Mesothelial cell of epicardium (in vitro differentiated cells): ENCODE data around the gene DENND1A. TPM values are rescaled to one million over a fixed set of nuclear protein-coding genes. Genes with fewer than 3 reads are reported as not detected.

Source experiments
- DNase-seq, 2 experiments: peaks; one replicate each; pipeline ENCODE4 v3.0.0; 2021; ENCODE audit warnings: low spot score in 2 of 2; ENCODE audit not compliant: unreplicated experiment in 2 of 2
- H3K27ac Mint-ChIP-seq: 2 replicates; pipeline ENCODE4 v1.8.0; 2021; ENCODE audit warnings: mixed read lengths
- H3K27me3 Mint-ChIP-seq: 2 replicates; pipeline ENCODE4 v1.8.0; 2021; ENCODE audit warnings: low read depth, mixed read lengths
- H3K36me3 Mint-ChIP-seq: 2 replicates; pipeline ENCODE4 v1.8.0; 2021; ENCODE audit warnings: mixed read lengths
- H3K4me1 Mint-ChIP-seq: 2 replicates; pipeline ENCODE4 v1.8.0; 2021; ENCODE audit warnings: mixed read lengths
- H3K4me3 Mint-ChIP-seq: 2 replicates; pipeline ENCODE4 v1.8.0; 2021; ENCODE audit warnings: mild to moderate bottlenecking, moderate library complexity, mixed read lengths
- H3K9me3 Mint-ChIP-seq: 2 replicates; pipeline ENCODE4 v1.8.0; 2021; ENCODE audit warnings: mixed read lengths
- CTCF ChIP-seq: fragments of 200-600 bp; sonication (generic); IDR thresholded peaks from one replicate; pipeline ENCODE4 v1.5.0; 2021; ENCODE audit warnings: antibody characterized with exemption; ENCODE audit not compliant: unreplicated experiment
- total RNA-seq: library from RNA; stranded (reverse); gene quantifications from 3 replicates; pipeline ENCODE4 v1.2.1, GENCODE V29; 2021

The DENND1A gene
- total RNA-seq, 1 donor from 2014 or later = 23.4 TPM

GRCh38 chr9:123527981-123528380 is 401.9 kb downstream of the DENND1A start:
- Mint-ChIP-seq H3K36me3 (peaks cover 7% of the 10 kb centered on the region), H3K27ac (no peak overlapping the region), H3K4me1 (no peaks in the 10 kb centered on the region), H3K9me3 (peaks cover 15% of the 10 kb centered on the region), H3K4me3 (no peak overlapping the region), H3K27me3 (no peaks in the 10 kb centered on the region)
- TF ChIP-seq CTCF = no peak
- no peak for DNase-seq

GRCh38 chr9:123525957-123526356 is 404.0 kb downstream of the DENND1A start:
- no peak overlapping the region for H3K4me3 Mint-ChIP-seq
- no peak for DNase-seq

GRCh38 chr9:123525424-123525823 is 404.5 kb downstream of the DENND1A start:
- peaks cover 11% of the 10 kb centered on the region for H3K9me3 Mint-ChIP-seq
- no peak overlapping the region for H3K4me3 Mint-ChIP-seq
- H3K27ac Mint-ChIP-seq = no peak overlapping the region
- peaks cover 5% of the 10 kb centered on the region for H3K36me3 Mint-ChIP-seq
- no peaks in the 10 kb centered on the region for H3K4me1 Mint-ChIP-seq
- H3K27me3 Mint-ChIP-seq = no peaks in the 10 kb centered on the region
- no peak for DNase-seq
- TF ChIP-seq CTCF = no peak

More at GRCh38 chr9:123525957-123526356, 404.0 kb downstream of the DENND1A start:
- Mint-ChIP-seq H3K36me3 (peaks cover 5% of the 10 kb centered on the region), H3K27me3 (no peaks in the 10 kb centered on the region), H3K4me1 (no peaks in the 10 kb centered on the region), H3K27ac (no peak overlapping the region), H3K9me3 (peaks cover 11% of the 10 kb centered on the region)
- no peak for TF ChIP-seq CTCF

- Mint-ChIP-seq H3K9me3 (peaks cover 6% of the 10 kb centered on the region), H3K27ac (no peak overlapping the region), H3K36me3 (peaks cover 1% of the 10 kb centered on the region), H3K4me1 (no peaks in the 10 kb centered on the region), H3K4me3 (no peak overlapping the region), H3K27me3 (no peaks in the 10 kb centered on the region)
- no peak for TF ChIP-seq CTCF
- no peak for DNase-seq
Measured at GRCh38 chr9:123524866-123525265, 405.1 kb downstream of the DENND1A start.

- no peaks in the 10 kb centered on the region for H3K4me1 Mint-ChIP-seq
- no peak for DNase-seq
- H3K27ac Mint-ChIP-seq = no peak overlapping the region
- no peak for TF ChIP-seq CTCF
- H3K4me3 Mint-ChIP-seq = no peak overlapping the region
- H3K9me3 Mint-ChIP-seq = no peaks in the 10 kb centered on the region
- no peaks in the 10 kb centered on the region for H3K36me3 Mint-ChIP-seq
- no peaks in the 10 kb centered on the region for H3K27me3 Mint-ChIP-seq
Measured at GRCh38 chr9:123523845-123524244, 406.1 kb downstream of the DENND1A start.

GRCh38 chr9:123523001-123523400 is 406.9 kb downstream of the DENND1A start:
- no peak for DNase-seq
- H3K4me1 Mint-ChIP-seq = no peaks in the 10 kb centered on the region
- H3K27ac Mint-ChIP-seq = no peak overlapping the region
- no peaks in the 10 kb centered on the region for H3K9me3 Mint-ChIP-seq
- no peak for TF ChIP-seq CTCF
- H3K4me3 Mint-ChIP-seq = no peak overlapping the region
- H3K36me3 Mint-ChIP-seq = no peaks in the 10 kb centered on the region
- H3K27me3 Mint-ChIP-seq = no peaks in the 10 kb centered on the region
